SJCRH30 (cell line): ENCODE measurements around the gene NDUFS8. TPM values are rescaled to one million over a fixed set of nuclear protein-coding genes. Genes with fewer than 3 reads are reported as not detected.

ENCODE experiments used
- DNase-seq, 2 experiments: peaks; one replicate each; pipeline ENCODE4 v3.0.0-alpha.2; 2015 to 2020
- H3K27ac ChIP-seq: fragments of 250-450 bp; sonication (Bioruptor Pico); 2 replicates; pipeline ENCODE4 v1.5.1; 2020; ENCODE audit warnings: mild to moderate bottlenecking, moderate library complexity
- H3K27me3 ChIP-seq: fragments of 250-450 bp; sonication (Bioruptor Pico); 2 replicates; pipeline ENCODE4 v1.5.1; 2020; ENCODE audit warnings: mild to moderate bottlenecking, moderate library complexity
- H3K36me3 ChIP-seq: fragments of 250-450 bp; sonication (Bioruptor Pico); 2 replicates; pipeline ENCODE4 v1.5.1; 2020; ENCODE audit warnings: mild to moderate bottlenecking, moderate library complexity
- H3K4me1 ChIP-seq: fragments of 250-450 bp; sonication (Bioruptor Pico); 2 replicates; pipeline ENCODE4 v1.5.1; 2020; ENCODE audit warnings: mild to moderate bottlenecking, moderate library complexity
- H3K4me3 ChIP-seq: fragments of 250-450 bp; sonication (Bioruptor Pico); 2 replicates; pipeline ENCODE4 v1.5.1; 2020; ENCODE audit warnings: mild to moderate bottlenecking, moderate library complexity
- H3K9me3 ChIP-seq: fragments of 250-450 bp; sonication (Bioruptor Pico); replicated peaks from 2 replicates; pipeline ENCODE4 v1.5.1; 2020; ENCODE audit warnings: mild to moderate bottlenecking, moderate library complexity
- total RNA-seq: library from RNA; depleted of rRNA; stranded (reverse); fragments of >200 nt; shearing (Covaris generic); gene quantifications from 2 replicates; pipeline ENCODE4 v1.2.3, GENCODE V29; 2014; rRNA removed

Gene NDUFS8
- total RNA-seq, 1 experiment from 2014 or later, result 77.7 TPM

- Histone ChIP-seq H3K9me3 (no peaks in the 10 kb centered on the region), H3K4me3 (no peak overlapping the region), H3K36me3 (no peaks in the 10 kb centered on the region; the same call in 1 of the 2 replicates), H3K27me3 (no peaks in the 10 kb centered on the region), H3K27ac (no peak overlapping the region), H3K4me1 (no peaks in the 10 kb centered on the region)
- DNase-seq, result no peak
Observed at GRCh38 chr11:68082481-68082880, 52.0 kb downstream of the NDUFS8 start.

GRCh38 chr11:68083517-68083916 is 53.0 kb downstream of the NDUFS8 start:
- no peak for DNase-seq
- no peak overlapping the region for H3K27ac ChIP-seq
- no peaks in the 10 kb centered on the region; the same call in 1 of the 2 replicates for H3K36me3 ChIP-seq
- H3K4me1 ChIP-seq, result no peaks in the 10 kb centered on the region
- no peaks in the 10 kb centered on the region for H3K27me3 ChIP-seq
- H3K4me3 ChIP-seq, result no peak overlapping the region
- no peaks in the 10 kb centered on the region for H3K9me3 ChIP-seq

Other genes with a start within 250 kb of the NDUFS8 start
- not detected in 2 replicates for gene UNC93B1, start 26.6 kb upstream of the NDUFS8 start, total RNA-seq
- gene ALDH3B1, start 20.4 kb upstream of the NDUFS8 start, total RNA-seq, result 0.51 and 0.53 TPM in 2 replicates
- gene TCIRG1, start 8.3 kb downstream of the NDUFS8 start, total RNA-seq, result 2.7 and 6.1 TPM in 2 replicates
- 32.6 and 37.1 TPM in 2 replicates for gene CHKA, start 90.7 kb downstream of the NDUFS8 start, total RNA-seq
- 26.6 and 31.4 TPM in 2 replicates for gene KMT5B, start 182.6 kb downstream of the NDUFS8 start, total RNA-seq
- 26.5 and 30.7 TPM in 2 replicates for gene C11orf24, start 241.3 kb downstream of the NDUFS8 start, total RNA-seq